ES-I3 (cell line): Measurements from ENCODE around the gene ACADVL.
"Not testable (repeated sequence)": the region's sequence is repeated elsewhere in the genome, so short reads cannot be mapped to it uniquely, and the experiment has no call there.

ENCODE experiments used
- H3K36me3 ChIP-seq: 2 replicates; pipeline ENCODE4 v1.6.1; 2013; ENCODE audit warnings: mild to moderate bottlenecking, low read length, control low read depth, moderate library complexity; ENCODE audit not compliant: insufficient read depth
- H3K4me1 ChIP-seq: 2 replicates; pipeline ENCODE4 v1.6.1; 2013; ENCODE audit warnings: mild to moderate bottlenecking, control low read depth, low read length; ENCODE audit not compliant: insufficient read depth
- H3K9ac ChIP-seq: 2 replicates; pipeline ENCODE4 v1.6.1; 2013; ENCODE audit warnings: low read depth, mild to moderate bottlenecking, low read length, moderate library complexity
- H3K9me3 ChIP-seq: 2 replicates; pipeline ENCODE4 v1.6.1; 2013; ENCODE audit warnings: mild to moderate bottlenecking, low read length, moderate library complexity; ENCODE audit not compliant: control insufficient read depth, insufficient read depth

The ACADVL gene

DNA sequence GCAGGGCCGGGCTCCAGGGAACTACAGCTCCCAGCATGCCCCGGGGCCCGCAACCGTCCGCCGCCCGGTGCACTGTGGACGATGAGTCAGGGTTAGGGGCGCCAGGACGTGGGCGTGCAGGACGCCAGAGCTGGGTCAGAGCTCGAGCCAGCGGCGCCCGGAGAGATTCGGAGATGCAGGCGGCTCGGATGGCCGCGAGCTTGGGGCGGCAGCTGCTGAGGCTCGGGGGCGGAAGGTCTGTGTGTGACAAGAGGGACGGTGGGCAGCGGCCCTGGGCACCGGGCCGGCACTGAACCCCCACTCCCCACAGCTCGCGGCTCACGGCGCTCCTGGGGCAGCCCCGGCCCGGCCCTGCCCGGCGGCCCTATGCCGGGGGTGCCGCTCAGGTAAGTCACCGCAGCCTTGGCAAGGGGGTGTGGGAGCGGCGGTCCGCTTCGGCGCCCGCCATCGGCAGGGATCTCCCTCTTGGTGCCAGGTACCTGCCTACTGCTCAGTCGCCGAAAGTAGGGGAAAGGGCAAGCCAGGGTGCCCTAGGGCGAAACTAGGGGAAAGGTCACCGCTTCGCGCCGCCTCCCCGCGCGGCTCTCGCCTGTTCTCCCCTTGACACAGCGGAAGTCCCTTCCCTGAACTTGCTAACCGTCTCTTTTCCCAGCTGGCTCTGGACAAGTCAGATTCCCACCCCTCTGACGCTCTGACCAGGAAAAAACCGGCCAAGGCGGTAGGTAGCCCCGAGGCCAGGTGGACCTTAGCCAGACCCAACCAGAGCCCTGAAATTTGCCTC lies at the start of gene ACADVL, which contains the start of gene DLG4:
ACADVL (plus strand) TSS at position 127 of the 781 bp plus-strand sequence; CDS start at position 174, 47 bp downstream.
DLG4 (minus strand) TSS at position 25 of the 781 bp plus-strand sequence.
- Histone ChIP-seq H3K36me3 (peaks cover 6% of the 10 kb centered on the region; the same call in 1 of the 2 replicates), H3K4me1 (peaks cover 7% of the 10 kb centered on the region; the same call in 1 of the 2 replicates), H3K9ac (peak within 1 kb of the TSS; percentile 68), H3K9me3 (no peaks in the 10 kb centered on the region)

DNA sequence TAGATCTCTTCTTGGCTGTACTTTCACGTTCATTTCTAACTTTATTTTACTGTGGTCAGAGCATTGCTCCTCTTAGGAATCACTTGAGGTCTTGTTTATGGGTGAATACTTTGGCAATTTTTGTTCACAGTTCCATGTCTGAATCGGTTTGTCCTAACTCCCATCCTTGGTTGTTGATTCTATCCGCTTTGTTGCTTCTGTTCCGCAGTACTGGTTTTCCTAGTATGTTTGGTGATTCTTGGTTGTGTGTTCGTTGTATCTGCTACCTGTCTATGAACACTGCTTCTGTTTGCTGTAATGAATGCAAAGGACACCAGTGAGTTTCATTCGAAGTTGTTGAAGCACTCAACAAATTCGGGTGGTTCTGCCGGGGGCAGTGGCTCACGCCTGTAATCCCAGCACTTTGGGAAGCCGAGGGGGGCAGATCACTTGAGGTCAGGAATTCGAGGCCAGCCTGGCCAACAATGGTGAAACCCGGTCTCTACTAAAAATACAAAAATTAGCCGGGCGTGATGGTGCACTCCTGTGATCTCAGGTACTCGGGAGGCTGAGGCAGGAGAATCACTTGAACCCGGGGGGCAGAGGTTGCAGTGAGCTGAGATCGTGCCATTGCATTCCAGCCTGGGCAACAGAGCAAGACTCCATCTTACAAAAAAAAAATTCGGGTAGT lies 47.1 kb upstream of the ACADVL start:
- not testable (repeated sequence) for H3K4me1 ChIP-seq, H3K9me3 ChIP-seq

DNA sequence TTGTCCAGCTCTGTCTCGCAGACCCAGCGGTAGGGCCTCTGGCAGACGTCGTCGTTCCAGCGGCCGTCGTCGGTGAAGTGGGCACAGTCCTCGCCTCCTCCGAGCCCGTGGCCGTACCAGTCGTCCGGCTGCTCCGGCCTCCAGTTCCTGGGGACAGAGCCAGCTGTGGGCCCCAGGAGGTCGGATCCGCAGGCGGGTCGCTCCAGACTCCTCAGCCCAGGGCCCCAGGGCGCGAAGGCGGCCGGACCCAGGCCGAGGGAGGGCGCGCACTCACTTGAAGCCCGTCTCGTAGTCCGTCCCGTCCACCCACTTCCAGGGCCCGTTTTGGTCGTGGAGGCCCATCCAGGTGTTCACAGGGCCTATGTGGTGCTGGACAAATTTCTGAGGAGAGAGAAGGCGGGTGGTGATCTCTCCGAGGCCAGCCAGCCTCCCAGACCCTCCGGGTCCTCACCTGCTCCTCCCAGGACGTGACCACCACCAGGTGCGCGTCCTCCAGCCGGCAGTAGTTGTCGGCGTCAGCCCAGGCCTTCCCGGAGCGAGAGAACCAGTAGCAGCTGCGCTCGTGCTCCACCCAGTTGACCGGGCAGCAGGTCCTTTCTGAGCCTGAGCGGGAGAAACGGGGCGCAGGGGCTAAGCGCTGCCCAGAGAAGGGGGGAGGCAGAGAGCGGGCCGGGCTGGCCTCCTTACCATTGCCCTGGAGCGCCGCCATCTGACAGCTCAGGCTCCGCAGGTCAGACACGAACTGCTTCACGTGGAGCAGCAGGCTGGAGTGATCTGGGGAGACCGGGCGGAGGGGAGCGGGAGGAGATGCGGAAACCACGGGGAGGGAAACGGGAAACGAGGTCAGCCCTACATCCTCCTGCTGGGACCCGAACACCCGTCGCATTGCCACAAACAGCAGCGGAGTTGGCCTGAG lies 45.8 kb upstream of the ACADVL start:
- Histone ChIP-seq H3K4me1 (0 out of 2 replicates have a peak, but pooled peaks cover 4% of the 10 kb centered on the region), H3K9ac (peak overlapping the region; percentile 22; the same call in 1 of the 2 replicates), H3K9me3 (no peaks in the 10 kb centered on the region), H3K36me3 (no peaks in the 10 kb centered on the region)

More for the DNA sequence above, 47.1 kb upstream of the ACADVL start:
- H3K9ac ChIP-seq, H3K36me3 ChIP-seq: not testable (repeated sequence)

DNA sequence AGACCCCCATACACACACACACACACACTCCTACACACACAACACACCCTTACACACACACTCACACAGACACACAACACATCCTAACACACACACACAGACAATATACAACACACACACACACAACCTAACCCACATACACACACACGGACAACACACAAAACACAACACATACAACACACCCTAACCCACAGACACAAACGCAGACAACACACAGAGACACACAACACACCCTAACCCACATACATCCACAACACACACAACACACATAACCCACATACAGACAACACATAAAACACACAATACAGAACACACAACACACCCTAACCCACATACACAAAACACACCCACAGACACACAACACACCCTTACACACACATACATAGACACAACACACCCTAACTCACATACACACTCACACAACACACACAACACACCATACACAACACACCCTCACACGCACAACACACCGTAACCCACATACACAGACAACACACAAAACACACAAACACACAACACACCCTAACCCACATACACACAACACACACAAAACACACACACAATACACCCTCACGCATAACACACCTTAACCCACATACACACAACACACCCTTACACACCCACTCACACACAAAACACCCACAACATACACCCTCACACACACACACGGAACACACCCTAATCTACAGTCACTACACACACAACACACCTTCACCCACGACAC lies 45.0 kb upstream of the ACADVL start:
- H3K9ac ChIP-seq = no peak overlapping the region

DNA sequence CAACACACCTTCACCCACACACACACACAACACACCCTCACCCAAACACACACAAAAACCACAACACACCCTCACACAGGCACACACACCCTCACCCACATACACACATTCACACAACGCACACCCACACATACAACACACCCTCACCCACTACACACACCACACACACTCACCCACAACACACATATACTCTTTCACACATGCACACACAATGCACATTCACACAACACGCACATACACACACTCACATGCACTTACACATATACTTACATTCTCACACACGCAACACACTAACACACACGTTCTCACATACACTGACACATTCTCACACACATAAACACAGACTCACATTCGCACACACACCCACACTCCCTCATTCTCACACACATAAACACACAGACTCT lies 44.4 kb upstream of the ACADVL start:
- Histone ChIP-seq H3K36me3 (no peaks in the 10 kb centered on the region), H3K9me3 (no peaks in the 10 kb centered on the region), H3K4me1 (0 out of 2 replicates have a peak, but pooled peaks cover 4% of the 10 kb centered on the region), H3K9ac (no peak overlapping the region)

More for the DNA sequence above, 45.0 kb upstream of the ACADVL start:
- Histone ChIP-seq H3K9me3 (no peaks in the 10 kb centered on the region), H3K36me3 (no peaks in the 10 kb centered on the region), H3K4me1 (0 out of 2 replicates have a peak, but pooled peaks cover 4% of the 10 kb centered on the region)

DNA sequence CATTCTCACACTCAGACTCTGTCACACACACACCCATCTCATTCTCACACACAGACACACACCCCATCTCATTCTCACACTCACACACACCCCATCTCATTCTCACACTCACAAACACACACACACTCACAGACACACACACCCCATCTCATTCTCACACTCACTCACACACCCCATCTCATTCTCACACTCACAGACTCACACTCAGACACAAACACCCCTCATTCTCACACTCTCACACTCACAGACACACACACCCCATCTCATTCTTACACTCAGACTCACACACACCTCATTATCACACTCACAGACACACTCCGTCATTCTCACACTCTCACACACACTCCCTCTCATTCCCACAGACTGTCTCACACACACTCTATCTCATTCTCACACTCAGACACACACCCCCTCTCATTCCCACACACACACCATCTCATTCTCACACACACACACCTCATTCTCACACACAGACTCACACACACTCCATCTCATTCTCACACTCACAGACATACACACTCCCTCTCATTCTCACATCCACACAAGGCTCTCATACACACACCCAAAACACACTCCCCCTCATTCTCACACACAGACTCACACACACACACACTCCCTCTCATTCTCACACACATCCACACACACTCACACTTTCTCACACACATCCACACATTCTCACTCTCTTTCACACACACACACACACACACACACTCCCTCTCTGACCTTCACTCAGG lies 43.5 kb upstream of the ACADVL start:
- 0 out of 2 replicates have a peak, but pooled peaks cover 4% of the 10 kb centered on the region for H3K4me1 ChIP-seq
- no peak overlapping the region for H3K9ac ChIP-seq
- H3K9me3 ChIP-seq = no peaks in the 10 kb centered on the region
- H3K36me3 ChIP-seq = no peaks in the 10 kb centered on the region

DNA sequence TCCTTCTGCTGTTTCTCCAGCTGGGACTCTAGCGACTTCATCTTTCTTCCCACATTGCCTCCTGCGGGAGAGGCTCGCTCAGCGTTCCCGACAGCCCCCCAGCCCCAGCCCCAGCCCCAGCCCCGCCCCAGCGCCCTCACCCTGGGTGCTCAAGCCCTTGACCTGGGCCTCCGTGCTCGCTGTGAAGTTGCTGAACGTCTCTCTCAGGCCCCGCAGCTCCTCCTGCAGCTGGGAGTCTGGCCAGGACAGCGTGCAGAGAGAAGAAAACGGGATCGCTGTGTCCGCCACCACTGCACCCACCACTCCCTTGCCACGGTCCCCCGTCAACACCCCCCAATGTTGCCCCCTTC lies 42.9 kb upstream of the ACADVL start:
- no peaks in the 10 kb centered on the region for H3K36me3 ChIP-seq
- H3K4me1 ChIP-seq = 0 out of 2 replicates have a peak, but pooled peaks cover 4% of the 10 kb centered on the region
- H3K9ac ChIP-seq = peak overlapping the region; percentile 56; the same call in 1 of the 2 replicates
- H3K9me3 ChIP-seq = no peaks in the 10 kb centered on the region

DNA sequence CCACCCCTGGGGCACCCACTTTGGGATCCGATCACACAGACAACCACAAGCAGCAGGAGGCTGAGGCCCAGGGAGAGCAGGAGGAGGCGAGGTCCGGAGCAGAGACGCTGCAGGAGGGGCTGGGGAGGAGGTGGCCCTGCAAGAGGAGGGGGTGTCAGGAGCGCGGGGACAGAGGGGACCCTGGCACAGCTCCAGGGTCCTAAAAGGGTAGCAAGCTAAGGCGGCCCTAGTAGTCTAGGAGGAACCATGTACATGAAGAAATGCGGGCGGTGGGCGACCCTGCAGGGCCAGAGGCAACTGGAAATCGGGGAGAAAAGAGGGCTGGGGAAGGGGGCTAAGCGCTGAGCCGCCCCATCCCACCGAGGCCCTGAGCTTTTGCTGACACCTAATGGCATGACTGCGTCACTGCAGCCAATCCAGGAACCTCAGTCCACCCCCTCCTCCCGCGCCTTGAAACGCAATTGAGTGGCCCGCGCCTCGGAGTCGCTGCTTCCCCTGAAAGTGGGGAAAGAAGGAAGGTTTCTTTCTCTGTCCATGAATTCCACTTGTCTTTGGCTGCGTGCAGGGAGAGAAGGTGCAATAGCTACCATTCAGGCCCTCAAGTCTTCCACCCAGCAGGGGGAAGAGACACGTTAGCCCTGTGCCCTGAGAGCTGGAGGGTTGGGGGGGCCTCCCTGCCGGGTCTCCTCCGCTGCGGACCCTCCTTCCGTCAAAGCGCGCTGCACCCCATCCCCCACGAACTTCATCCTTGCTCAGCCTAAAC lies 42.4 kb upstream of the ACADVL start:
- Histone ChIP-seq H3K36me3 (no peaks in the 10 kb centered on the region), H3K9ac (peak overlapping the region; percentile 56), H3K4me1 (0 out of 2 replicates have a peak, but pooled peaks cover 4% of the 10 kb centered on the region)

DNA sequence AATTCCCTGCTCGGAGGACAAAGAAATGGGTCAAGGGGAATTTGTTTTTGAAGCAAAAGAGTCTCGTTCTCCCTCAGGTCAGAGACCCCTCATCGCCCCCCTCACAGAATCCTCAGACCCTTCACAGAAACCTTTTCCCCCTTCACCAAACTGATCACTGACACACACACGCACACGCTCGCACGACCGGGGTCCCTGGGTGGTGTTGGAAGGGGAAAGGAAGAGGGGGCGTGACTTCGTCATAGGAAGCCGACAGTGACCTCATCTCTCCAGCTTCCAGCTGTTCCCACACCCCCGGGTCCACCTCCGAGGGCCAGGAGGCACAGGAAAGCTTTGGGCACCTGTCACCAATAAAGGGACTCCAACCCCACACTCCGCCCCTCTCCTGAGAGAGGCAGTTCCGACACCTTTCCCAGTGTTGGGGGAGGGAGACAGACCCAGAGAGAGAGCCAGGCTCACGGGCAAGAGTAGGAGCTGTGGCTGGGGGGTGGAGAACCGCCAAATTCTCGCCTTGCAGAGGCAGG lies 41.7 kb upstream of the ACADVL start:
- Histone ChIP-seq H3K9ac (peak overlapping the region; percentile 56), H3K36me3 (no peaks in the 10 kb centered on the region), H3K9me3 (no peaks in the 10 kb centered on the region), H3K4me1 (0 out of 2 replicates have a peak, but pooled peaks cover 4% of the 10 kb centered on the region)

More for the DNA sequence above, 42.4 kb upstream of the ACADVL start:
- no peaks in the 10 kb centered on the region for H3K9me3 ChIP-seq

DNA sequence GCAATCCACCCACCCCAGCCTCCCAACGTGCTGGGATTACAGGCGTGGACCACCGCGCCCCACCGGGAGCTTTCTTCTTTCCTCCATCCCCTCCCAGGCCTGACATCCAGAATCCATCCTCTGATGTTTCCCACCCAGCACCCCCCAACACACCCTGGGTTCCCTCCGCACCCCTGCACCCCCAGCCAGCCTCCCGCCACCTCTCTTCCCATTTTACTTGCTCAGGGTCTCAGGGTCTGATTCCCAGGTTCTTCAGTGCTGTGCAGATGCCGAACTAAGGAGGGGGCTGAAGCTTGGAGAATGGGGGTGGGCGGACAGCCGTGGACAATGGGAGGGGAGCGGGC lies 40.8 kb upstream of the ACADVL start:
- no peaks in the 10 kb centered on the region for H3K9me3 ChIP-seq

DNA sequence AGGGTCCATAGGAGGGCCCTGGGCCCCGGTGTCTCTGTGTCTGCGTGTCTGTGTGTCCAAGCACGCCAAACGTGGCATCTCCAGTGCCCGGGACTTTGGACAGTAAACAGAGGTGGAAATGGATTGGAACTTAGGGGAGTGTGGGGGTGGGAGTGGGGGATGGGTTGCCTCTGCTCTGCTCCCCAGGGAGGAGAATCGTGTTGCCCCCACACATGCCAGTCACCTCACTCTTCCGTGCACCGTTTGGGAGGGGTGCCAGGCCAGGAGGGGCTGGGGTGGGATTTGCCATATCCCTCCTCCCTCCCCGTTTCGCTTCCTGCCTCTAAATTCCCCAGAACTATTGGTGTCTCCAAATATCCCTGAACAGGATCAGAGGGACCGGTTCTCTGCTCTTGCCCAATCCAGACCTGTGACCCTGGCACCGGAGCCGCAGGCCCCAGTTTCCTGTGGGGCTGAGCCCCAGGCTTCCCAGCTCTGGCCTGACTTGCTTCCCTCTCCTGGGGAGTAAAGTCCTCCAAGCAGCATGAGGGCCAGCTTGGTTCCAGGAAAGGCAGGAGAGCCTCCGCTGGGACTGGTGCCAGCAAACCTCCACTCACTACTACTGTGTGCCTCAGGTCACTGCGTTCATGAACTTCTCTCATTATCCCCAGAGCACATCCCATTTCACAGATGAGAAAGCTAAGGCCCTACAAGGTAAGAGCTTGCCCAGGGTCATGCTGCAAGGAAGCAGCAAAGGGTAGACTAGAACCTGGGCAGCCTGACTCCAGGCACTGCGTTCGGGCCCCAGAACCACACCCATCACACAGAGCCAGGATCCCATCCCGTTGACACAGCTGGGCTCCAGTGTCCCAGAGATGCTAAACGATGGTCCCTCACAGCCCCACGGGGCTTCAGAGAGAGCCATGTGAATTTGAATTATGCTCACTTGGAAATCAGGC lies 40.2 kb upstream of the ACADVL start, which contains the start of gene ASGR1:
ASGR1 (minus strand) TSS at position 54 of the 938 bp plus-strand sequence. CDS start 807 bp downstream, outside the sequence.
- Histone ChIP-seq H3K9me3 (no peaks in the 10 kb centered on the region), H3K36me3 (no peaks in the 10 kb centered on the region), H3K4me1 (0 out of 2 replicates have a peak, but pooled peaks cover 2% of the 10 kb centered on the region), H3K9ac (peak within 1 kb of the TSS; percentile 56)

More for the DNA sequence above, 40.8 kb upstream of the ACADVL start:
- Histone ChIP-seq H3K9ac (no peak overlapping the region), H3K36me3 (no peaks in the 10 kb centered on the region), H3K4me1 (0 out of 2 replicates have a peak, but pooled peaks cover 4% of the 10 kb centered on the region)
